GM19455 (cell line): ENCODE data around the gene DUSP18.
"Not testable (repeated sequence)": the region's sequence is repeated elsewhere in the genome, so short reads cannot be mapped to it uniquely, and the experiment has no call there.

Experiments
- ATAC-seq: cut with Tn5 transposase; IDR thresholded peaks from one replicate; pipeline ENCODE4 v1.9.1; 2021; ENCODE audit not compliant: unreplicated experiment

The DUSP18 gene

DNA sequence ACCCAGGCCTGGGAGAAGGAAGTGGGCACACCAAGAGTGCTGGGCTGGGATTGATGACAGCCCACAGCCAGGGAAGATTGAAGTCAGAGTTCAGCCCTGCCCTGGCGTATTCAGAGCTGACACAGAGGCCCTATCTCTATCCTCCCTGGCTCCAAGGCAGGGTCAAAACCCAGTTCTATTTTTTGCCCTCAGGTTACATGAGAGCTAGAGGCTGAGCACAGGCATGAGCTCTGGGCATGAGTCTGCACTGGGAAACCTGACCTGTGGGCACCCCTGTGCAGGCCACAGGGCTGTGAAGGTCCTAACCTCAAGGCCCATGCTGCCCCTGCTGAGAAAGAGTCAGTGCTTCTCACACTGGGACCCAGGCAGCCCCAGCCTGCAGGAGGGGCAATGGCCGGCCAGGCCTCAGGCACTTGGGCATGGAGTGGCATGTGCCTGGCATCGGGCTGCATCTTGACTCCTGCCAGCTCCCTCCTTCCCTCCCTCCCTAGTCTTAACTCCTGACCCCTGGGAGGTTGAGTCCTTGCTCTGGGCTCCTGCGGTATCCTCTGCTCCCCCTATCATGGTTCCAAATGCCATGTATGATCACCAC lies 26.7 kb downstream of the DUSP18 start:
- no peak for ATAC-seq

DNA sequence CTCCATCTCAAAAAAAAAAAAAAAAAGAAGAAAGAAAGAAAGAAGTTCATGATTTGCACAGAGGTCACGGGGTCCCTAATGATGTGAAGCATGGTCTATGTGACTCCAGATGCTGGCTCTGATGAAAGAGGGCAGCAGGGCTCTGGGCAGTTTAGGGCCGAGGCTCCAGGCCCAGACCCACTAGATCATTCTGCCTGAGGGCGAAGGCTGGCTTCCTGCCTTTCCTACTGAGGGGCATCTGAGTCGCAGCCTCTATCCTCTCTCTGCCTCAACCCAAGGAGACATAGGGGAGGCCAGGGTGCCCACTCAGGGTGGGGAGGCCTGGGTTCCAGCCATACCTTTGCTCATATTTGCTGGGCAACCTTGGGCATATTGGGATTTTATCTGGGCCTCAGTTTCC lies 27.3 kb downstream of the DUSP18 start:
- no peak for ATAC-seq

DNA sequence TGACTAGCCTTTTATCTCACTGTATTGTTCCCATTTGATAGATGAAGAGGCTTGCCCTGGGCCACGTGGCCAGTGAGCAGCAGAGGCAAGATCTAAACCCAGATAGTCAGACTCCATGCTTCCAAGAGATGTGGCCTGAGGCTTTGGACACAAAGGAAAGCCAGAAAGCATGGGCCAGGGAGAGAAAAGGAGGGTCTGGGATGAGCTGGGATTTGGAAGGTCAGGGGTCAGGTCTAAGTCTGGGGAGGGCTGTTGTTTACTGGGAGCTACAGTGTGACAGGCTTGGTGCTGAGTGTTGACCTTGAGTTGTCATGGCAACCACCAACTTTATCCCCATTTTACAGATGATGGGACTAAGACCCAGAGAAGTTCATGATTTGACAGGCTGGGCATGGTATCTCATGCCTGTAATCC lies 30.0 kb downstream of the DUSP18 start:
- no peak for ATAC-seq

DNA sequence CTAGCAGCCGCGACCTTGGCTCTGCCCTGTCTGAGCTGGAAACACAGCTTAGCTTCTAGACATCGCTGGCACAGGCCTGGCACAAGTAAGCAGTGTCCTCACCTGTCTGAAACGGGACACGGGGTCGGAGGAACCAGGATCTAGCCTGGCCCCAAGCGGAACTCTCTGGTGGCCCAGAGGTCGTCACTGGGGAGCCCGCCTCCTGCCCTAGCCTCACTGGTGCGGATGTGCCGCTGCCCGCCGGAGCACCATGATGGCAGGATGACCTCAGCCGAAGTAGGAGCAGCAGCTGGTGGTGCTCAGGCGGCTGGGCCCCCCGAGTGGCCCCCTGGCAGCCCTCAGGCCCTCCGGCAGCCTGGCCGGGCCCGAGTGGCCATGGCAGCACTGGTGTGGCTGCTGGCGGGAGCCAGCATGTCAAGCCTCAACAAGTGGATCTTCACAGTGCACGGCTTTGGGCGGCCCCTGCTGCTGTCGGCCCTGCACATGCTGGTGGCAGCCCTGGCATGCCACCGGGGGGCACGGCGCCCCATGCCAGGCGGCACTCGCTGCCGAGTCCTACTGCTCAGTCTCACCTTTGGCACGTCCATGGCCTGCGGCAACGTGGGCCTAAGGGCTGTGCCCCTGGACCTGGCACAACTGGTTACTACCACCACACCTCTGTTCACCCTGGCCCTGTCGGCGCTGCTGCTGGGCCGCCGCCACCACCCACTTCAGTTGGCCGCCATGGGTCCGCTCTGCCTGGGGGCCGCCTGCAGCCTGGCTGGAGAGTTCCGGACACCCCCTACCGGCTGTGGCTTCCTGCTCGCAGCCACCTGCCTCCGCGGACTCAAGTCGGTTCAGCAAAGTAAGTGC lies 31.2 kb downstream of the DUSP18 start:
- no peak for ATAC-seq

DNA sequence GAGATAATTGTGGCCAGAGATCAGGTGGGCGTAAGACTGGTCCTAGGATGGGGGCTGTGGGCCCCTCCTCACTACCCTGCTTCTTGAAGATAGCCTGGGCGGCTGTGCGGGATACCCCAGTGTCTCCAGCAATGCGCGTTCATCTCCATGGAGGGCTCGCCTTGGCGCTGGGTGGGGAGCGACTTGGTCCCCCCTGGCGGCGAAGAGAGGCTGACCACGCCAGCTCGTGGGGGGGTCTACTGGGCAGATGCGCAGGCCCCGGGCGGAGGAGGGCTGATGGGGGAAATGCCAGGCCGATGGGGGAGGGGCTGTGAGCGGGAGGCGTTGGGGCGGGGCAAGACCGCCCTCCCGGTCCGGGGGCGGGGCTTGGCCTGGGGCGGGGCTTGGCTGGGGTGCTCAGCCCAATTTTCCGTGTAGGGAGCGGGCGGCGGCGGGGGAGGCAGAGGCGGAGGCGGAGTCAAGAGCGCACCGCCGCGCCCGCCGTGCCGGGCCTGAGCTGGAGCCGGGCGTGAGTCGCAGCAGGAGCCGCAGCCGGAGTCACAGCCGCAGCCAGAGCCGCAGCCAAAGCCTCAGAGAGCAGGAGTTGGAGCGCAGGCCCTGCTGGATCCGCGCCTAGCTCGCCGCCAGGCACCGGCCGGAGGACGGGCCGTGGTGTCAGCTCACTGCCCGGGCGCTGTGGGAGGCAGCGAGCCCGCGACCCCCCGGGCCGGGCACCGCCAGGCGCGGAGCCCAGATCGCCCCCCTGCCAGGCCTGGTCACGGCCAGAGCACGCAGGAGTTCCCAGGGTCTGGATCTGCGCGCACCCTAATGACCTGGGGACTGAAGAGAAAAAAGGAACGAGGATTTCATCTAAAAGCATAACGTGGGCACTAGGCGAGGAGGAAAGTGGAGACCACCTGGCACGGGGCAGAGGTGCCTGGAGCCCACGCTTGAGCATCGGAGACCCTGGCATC lies 32.1 kb downstream of the DUSP18 start, which contains the start of gene SLC35E4:
Gene SLC35E4, plus strand, starts transcription at position 509 of the 953 bp plus-strand sequence. CDS start 670 bp downstream, outside the sequence.
- ATAC-seq, result peak; percentile 61

DNA sequence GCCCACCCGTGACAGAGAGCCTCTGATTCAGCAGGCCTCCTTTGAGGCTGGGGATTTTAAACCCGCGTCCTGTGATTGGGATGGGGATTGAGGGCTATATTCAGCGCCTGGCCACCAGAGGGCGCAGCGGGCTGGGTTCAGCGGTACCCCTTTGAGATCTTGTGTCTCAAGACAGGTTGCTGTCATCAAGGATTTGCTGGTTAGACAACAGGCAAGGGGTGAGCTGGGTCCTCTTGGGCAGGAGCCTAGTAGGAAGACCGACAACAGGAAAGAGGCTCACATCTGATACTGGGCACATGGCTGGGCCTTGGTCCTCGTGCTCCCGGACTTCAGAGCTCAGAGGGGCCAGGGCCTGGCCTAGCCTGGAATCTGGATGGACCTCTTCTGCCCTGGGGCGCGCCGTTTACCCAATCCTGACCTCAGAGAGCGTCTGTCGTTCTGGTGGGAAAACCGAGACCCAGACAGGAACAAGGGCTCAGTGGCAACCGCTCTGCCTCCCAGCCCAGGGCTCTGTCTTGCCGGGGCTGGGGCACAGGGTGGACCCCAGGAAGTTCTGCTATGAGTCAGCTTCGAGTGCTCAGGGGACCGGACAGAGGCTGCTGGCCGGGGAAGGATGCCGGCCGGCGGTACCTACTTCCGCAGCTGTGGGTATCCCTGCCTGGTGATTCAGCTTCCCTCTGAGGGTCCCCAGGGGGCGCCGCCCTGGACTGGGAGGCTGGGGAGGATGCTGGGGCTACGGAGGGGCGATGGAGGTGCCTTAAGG lies 33.0 kb downstream of the DUSP18 start:
- peak; percentile 58 for ATAC-seq

DNA sequence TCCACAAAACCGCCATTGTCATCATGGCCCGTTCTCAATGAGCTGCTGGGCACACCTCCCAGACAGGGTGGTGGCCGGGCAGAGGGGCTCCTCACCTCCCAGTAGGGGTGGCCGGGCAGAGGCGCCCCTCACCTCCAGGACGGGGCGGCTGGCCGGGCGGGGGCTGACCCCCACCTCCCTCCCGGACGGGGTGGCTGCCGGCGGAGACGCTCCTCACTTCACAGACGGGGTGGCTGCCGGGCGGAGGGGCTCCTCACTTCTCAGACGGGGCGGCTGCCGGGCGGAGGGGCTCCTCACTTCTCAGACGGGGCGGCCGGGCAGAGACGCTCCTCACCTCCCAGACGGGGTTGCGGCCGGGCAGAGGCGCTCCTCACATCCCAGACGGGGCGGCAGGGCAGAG lies 36.2 kb downstream of the DUSP18 start:
- not testable (repeated sequence) for ATAC-seq

DNA sequence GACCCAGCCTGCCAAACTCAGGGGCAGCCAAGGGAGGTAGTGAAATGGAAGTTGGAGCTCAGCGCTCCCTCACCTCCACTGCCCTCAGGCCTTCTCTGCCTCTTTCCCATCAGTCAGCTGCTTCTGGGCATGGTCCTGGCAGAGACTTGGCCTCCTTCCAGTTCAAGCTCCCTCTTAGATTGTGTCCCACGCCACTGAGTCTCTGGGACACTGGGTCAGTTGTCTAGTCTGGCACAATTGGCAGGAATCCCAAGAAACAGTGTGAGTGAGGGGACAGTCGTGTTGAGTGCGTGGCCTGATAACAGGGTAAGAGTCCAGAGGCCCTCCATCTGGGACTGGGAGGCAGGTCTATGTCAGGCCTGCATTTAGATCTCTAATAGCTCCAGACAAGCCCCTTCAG lies 39.2 kb downstream of the DUSP18 start:
- no peak for ATAC-seq

DNA sequence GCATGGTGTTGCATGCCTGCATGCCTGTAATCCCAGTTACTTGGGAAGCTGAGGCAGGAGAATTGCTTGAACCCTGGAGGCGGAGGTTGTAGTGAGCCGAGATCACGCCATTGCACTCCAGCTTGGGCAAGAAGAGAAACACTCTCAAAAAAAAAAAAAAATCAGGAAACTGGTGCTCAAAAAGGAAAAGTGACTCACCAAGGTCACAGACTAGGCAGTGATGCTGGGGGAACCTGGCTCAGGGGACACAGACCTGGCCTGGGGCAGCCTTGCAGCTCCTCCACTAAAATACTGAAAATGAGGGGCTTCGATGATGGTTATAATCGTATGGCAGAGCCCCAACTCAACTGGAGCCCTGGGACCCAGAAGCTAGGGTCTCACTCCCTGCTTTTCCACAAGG lies 40.2 kb downstream of the DUSP18 start:
- ATAC-seq, result no peak

DNA sequence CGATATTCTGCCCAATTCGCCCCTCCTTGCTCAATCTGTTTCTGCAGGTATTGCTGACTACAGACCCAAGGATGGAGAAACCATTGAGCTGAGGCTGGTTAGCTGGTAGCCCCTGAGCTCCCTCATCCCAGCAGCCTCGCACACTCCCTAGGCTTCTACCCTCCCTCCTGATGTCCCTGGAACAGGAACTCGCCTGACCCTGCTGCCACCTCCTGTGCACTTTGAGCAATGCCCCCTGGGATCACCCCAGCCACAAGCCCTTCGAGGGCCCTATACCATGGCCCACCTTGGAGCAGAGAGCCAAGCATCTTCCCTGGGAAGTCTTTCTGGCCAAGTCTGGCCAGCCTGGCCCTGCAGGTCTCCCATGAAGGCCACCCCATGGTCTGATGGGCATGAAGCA lies 41.3 kb downstream of the DUSP18 start:
- ATAC-seq, result no peak

DNA sequence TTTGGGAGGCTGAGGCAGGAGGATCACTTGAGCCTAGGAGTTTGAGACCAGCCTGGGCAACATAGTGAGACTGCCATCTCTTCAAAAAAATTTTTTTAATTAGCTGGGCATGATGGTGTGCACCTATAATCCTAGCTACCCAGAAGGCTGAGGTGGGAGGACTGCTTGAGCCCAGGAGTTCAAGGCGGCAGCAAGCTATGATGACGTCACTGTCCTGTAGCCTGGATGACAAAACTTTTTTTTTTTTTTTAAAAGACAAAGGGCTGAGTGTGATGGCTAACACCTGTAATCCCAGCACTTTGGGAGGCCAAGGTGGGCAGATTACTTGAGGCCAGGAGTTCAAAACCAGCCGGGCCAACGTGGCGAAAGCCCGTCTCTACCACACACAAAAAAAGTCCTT lies 47.8 kb downstream of the DUSP18 start:
- not testable (repeated sequence) for ATAC-seq

DNA sequence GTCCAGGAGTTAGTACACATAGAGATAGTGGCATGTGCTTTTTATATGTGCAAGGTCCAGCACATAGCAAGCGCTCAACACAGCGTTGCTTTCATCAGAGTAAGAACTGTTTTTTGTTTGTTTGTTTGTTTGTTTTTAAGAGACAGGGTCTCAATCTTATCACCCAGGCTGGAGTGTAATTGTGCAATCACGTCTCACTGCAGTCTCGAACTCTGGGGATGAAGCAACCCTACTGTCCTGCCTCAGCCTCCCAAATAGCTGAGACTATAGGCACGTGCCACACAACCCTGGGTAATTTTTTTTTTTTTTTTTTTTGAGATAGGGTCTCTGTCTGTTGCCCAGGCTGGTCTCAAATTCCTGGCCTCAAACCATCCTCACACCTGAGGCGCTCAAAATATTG lies 49.9 kb downstream of the DUSP18 start:
- no peak for ATAC-seq

DNA sequence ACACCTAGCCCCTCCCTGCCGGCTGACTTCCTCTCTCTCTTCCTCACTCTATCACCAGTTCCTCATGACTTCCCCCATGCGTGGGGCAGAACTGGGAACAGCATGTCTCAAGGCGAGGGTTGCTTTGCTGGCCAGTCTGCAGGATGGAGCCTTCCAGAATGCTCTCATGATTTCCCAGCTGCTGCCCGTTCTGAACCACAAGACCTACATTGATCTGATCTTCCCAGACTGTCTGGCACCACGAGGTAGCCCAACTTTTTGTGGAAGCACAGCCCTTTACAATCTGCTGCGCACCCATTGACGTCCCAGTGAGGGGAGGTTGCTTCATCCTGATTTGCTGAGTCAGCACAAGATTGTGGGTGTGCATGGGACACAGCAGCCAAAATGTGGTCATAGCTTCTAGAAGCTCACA lies 52.1 kb downstream of the DUSP18 start:
- no peak for ATAC-seq

DNA sequence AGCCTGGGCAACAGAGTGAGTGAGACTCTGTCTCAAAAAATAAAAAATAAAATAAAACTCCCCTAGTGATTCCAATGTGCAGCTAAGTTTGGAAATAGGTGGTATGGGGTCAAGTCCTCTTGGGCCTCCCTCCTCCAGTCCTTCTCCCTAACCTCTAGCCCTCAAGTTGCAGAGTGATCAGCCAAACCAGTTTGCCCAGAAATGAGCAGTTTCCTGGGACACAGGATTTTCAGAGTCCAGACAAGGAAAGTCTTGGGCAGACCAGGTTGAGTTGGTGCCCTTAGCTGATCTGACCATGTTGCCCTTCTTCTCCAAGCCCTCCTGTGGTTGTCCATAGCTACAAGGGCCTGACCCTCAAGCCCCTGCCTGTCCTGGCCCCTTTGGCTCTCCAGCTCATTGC lies 52.8 kb downstream of the DUSP18 start:
- no peak for ATAC-seq

DNA sequence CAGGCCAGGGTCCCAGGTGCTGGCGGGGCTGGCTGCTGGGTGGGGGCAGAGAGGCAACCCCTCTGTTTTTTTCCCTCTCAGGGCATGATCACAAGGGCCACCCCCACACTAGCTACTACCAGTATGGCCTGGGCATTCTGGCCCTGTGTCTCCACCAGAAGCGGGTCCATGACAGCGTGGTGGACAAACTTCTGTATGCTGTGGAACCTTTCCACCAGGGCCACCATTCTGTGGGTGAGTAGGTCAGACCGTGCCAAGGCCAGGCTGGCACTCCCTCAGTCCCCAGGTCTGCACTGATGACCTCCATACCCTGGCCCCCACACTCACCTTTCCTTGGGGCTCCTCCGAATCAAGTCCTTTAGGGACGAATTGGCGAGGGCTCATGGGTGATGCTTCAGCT lies 53.4 kb downstream of the DUSP18 start:
- no peak for ATAC-seq

DNA sequence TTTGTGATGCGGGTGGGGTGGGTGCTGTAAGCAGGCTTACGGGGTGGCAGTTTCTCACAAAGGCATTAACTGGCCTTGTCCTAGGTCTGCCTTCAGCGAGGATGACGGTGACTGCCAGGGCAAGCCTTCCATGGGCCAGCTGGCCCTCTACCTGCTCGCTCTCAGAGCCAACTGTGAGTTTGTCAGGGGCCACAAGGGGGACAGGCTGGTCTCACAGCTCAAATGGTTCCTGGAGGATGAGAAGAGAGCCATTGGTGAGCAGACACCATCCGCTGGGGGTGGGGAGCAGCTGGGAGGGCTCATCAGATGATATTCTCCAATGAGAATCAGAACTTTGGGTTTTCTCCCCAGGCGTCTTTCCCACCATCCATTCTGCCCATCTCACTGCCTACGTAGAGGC lies 54.9 kb downstream of the DUSP18 start:
- no peak for ATAC-seq
